Stimulated activated CD4-positive, alpha-beta T cell treated with anti-CD3 and anti-CD28 coated beads, Interleukin-12 subunit alpha, Interleukin-12 subunit beta, amount 100 ng/mL, for 48 hours (primary cell): ENCODE data around the gene ASB2.
A peak's percentile ranks its signal among the peaks of the same experiment; 100 is the strongest.

Experiments
- DNase-seq, 3 donors: peaks; one replicate each; pipeline ENCODE4 v3.0.0-alpha.2; 2020; ENCODE audit warnings: low read depth in 2 of 3, low spot score in 1 of 3

The ASB2 gene

GRCh38 chr14:93951635-93952540 lies 24.5 kb downstream of the ASB2 start:
- DNase-seq: no peak

GRCh38 chr14:93950948-93951634 lies 25.3 kb downstream of the ASB2 start:
- DNase-seq: no peak

GRCh38 chr14:93949511-93950075 lies 26.8 kb downstream of the ASB2 start:
- no peak for DNase-seq

DNA sequence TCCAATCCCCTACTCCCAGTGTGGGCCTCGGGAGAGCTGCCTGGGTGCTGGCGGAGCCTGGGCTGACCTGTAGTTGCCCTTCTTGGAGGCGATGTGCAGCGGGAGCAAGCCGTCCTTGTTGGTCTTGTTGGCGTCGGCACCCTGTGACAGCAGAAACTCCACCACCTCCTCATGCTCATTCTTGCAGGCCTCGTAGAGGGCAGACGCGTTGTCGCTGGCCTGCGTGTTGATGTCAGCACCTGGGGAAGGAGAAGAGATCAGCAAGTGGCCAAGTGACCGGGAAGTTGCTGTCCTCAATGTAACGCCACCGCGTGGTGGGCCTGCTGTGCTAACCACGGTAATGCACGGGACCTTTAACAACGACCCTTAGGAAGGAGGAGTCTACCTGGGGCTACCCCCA lies 29.1 kb downstream of the ASB2 start:
- DNase-seq: no peak

DNA sequence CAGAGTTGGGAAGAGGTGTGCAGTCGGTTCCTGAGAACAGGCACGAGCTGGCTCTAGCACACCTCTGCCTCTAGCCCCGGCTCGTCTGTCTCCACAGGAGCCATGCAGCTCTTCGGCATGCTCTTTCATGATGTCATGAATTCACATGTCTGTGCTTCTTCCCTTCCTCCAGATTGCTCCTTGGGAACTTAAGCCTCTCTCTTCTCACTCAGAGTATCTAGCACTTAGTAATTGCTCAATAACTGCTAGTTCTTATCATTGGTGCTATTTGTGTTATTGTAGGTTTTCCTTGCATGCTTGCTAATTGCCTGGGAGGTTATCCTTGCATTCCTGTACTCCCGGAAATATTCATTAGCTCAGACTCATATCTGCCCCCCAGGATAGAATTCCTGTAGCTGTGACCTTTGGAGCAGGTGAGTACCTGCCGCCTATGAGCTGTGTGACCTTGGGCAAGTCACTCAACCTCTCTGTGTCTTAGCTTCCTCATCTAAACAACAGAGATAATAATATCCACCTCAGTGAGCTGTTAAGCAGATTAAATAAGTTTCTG lies 29.8 kb downstream of the ASB2 start:
- DNase-seq: no peak

GRCh38 chr14:93946104-93946503 lies 30.3 kb downstream of the ASB2 start:
- DNase-seq: no peak

- DNase-seq: no peak
These were observed 31.3 kb downstream of the ASB2 start for GRCh38 chr14:93945070-93945399.

DNA sequence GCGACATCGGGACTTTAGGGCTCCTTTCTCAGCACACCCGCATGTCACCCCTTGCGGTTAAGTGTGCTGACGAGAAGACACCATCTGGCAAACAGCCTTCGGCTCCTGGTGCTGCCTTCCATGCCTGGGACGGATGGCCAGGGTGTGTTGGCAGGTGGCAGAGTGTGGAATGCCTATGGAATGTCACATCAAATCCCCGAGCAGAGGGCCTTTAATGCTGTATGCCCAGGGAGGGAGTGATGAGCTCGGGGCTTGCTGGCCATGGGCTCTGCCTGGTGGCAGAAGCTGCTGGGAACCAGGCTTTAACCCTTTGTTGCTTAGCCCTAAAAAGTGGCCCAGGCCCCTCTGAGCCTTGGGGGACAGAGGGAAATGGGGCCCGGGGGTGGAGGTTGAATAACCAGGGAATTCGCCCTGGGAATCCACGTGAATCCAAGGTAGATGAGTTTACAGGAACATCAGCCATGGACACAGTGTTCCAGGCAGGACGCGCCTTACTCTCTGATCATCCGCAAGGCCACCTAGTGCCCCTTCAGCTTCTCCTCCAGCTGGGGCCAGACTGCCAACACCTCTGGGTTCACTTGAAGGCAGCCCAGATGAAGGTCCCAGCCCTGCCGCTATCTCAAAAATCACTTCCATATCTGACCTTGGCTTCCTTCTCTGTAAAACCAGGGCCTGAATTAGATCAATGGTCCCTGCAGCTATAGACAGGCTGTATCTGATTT lies 31.9 kb downstream of the ASB2 start:
- DNase-seq: no peak

DNA sequence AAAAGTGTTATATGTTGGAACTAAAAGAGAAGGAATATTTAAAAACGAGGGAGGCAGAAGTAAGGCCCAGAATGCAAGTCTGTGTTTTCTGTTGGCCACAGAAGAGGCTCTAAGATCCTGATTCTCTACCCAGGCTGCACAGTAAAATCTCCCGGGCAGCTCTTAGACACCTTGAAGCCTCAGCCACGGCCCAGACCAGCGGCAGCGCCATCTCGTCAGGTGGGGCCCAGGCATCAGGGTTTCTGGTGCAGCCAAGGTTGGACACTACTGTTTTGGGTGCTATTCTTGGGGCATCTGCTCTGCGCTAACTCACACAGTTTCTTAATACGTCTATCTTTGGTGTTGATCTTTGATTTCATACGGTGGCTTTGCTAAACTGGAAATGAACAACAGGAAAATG lies 32.4 kb downstream of the ASB2 start:
- DNase-seq: no peak

- no peak for DNase-seq
These were observed 33.3 kb downstream of the ASB2 start for GRCh38 chr14:93943052-93943451.

DNA sequence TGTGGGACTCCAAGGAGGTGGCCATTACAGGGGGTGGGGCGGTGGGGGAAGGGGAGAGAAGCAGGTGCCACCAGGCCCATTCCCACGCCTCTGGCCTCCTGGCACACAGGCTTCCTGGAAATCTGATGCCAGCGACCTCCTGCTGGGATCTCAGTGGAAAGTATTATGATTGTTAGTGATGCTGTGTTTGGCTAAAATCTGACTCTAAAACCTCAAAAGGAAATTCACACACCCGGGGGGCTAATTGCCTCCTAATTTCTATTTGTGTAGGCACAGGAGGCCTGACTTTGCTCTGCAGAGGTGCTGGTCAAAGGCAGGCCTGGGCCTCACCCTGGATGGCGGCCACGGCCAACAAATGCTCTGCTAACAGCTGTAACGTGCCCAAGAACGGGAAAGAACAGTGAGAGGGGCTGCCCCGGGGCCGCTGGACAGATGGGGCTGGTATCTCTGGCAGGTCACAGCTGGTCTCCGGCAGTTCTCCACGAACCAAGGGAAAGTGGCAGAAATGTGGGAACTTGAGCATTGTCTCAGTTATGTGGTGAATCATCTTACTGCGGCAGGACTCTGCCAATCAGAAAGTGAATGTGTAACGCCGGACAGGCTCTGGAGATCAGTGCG lies 35.0 kb downstream of the ASB2 start:
- DNase-seq: no peak

DNA sequence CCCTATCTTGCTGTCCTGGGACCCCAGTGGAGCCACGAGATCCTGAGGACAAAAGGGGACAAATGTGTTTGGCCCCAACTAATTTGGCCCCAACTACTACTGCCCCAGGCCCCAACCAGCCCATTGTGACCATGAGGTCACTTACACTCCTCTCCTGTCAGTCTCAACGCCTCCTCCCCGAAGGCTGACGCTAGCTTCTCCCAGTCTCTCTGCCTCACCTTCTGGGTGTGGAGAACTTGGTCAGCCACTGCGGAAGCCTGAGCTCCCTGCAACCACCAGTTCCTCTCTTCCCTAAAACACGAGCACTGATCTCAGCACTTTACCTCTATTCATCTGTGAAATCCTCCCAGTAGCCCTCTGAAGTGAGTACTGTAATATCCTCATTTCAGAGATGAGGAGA lies 35.9 kb downstream of the ASB2 start:
- no peak for DNase-seq

DNA sequence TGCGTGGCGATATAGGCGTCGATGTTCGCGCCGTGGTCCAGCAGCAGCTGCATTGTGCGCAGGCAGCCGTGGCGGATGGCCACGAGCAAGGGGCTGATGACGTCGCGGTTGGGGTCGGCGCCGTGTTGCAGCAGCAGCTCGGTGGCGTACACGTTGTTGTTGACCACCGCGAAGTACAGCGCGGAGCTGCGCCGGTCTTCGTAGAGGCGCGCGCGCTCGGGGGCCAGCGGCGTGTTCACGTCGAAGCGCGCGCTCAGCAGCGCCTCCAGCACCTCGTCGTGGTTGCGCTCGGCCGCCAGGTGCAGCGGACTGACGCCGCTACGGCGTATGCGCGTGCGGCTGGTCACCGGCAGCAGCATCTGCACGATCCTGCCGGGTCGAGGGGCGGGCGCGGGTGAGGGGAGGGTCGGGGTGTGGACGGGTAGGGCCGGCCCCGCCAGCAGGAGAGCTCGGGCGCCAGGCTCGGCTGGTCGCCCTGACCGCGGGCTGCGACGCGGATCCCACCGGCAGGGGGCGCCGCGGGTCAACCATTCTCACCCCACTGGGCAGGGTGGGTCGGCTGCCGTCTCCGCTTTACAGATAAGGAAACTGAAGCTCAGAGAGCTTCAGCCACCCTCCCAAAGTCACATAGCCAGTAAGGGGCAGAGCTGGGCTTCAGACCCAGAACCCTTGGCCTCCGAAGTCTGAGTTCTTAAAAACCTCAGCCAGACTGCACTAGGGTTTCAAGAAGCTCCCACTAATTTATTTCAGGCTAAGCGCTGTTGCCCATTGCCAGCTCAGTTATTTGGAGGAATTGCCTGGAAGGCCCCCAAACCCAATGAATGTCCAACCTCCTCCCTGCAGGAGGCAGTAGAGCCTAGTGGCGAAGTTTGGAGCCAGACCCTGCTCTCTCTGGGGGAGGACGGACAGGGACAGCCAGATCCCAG lies 36.8 kb downstream of the ASB2 start:
- peak; percentile 82 to 94 (median 90) for DNase-seq

GRCh38 chr14:93938751-93939303 lies 37.5 kb downstream of the ASB2 start:
- DNase-seq: no peak

GRCh38 chr14:93937519-93937918 lies 38.9 kb downstream of the ASB2 start:
- DNase-seq: no peak

DNA sequence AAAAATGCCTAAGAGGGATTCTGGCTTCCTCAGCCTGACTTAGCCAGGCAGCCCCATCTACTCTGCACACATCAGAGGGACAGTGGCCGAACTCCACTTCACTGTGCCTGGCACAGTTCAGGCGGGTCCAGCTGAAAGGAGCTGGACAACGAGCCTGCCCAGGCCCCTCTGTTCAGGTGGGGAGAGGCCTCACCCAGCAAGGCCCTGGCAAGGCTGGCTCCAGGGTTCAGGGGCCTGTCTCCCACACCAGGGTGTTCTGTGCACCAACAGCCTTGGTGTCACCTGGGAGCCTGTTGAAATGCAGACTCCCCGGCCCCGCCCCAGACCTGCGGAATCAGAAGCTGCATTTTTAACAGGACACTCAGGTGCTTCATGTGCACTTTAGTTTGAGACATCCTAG lies 39.4 kb downstream of the ASB2 start:
- DNase-seq: no peak

DNA sequence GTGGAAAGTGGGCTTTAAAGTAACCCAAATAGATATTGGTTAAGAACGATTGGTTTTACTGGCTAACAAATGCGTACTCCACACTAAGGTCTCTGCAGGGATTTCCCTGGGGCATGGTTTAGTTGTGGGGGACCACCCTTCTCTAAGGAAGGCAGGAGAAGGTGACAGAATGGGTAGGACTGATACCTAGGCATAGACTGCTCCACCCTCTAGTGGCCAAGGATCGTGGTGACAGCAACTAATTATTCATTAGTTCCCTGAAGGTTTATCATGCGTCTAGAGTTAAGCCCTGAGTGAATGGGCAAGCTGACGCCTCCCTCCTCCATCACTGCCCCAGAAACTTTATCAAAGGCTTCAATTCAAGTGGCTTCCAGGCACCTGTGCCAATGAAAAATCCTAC lies 40.1 kb downstream of the ASB2 start:
- DNase-seq: no peak

DNA sequence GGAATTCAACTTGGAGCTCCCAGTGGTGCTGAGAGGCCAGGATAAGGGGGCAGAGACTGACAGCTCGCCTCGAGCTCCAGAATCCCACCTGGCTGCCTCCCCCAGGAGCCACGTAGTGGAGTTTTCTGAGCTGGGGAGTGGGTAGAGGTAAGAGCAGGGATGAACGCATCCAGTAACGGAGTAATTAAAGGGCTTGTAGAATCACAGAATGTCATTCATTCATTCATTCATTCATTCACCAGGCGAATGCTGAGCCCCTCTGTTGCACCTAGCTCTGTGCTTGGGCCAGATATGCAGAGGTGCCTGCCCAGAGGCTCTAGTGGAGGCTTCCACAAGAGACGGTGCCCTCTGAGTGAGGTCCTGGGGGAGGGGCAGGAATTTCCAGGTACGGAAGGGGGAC lies 41.2 kb downstream of the ASB2 start:
- DNase-seq: no peak

DNA sequence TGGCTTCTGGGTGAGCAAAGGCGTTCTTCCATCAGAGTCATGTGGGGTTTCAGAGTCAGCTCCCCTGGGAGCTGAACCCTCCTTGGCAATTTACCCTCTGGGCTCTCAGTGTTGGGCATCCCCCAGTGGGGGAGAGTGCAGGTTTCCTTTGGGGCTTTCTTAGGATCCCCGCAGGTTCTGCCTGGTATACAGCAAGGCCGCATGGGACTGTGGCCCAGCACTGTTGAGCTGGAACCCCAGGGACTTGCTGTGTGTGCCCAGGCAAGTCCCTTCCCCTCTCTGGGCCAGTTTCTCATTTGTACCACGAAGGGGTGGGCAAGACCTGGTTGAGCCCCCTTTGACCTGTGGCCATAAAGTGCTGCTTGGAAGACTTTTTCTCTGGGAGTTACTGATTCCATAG lies 43.7 kb downstream of the ASB2 start:
- DNase-seq: no peak

- DNase-seq: no peak
These were observed 45.4 kb downstream of the ASB2 start for GRCh38 chr14:93930989-93931307.
